MCF 10A (cell line): ENCODE results near the gene ANKMY2. TPM values are rescaled to one million over a fixed set of nuclear protein-coding genes. Genes with fewer than 3 reads are reported as not detected.
"Not testable (repeated sequence)": the region's sequence is repeated elsewhere in the genome, so short reads cannot be mapped to it uniquely, and the experiment has no call there.

Experiments used
- BruUV-seq: library from RNA; stranded (reverse); fragments of 400-500 nt; replicated peaks from 2 replicates; lab custom pipeline; 2021; lab: Mats Ljungman, UMichigan
- CTCF ChIA-PET: fragments of 300-600 bp; sonication (Branson Sonifier 250); formaldehyde crosslinking; extraction: SDS; loops from one replicate; lab custom pipeline; 2021; ENCODE audit warnings: antibody characterized with exemption, inconsistent platforms; lab: Yijun Ruan, JAX
- POLR2A ChIA-PET: fragments of 300-600, 350-650 bp; sonication (Branson Sonifier 250); formaldehyde crosslinking; extraction: SDS; loops from one replicate; lab custom pipeline; 2020; ENCODE audit warnings: antibody characterized with exemption, inconsistent platforms; lab: Yijun Ruan, JAX
- DNase-seq: peaks from one replicate; pipeline ENCODE4 v3.0.0-alpha.2; 2018; ENCODE audit not compliant: unreplicated experiment
- H3K27ac Mint-ChIP-seq: one replicate; pipeline ENCODE4 v1.8.0; 2022; ENCODE audit warnings: mild to moderate bottlenecking, low read depth, mixed read lengths; ENCODE audit not compliant: unreplicated experiment
- H3K27me3 Mint-ChIP-seq: one replicate; pipeline ENCODE4 v1.8.0; 2022; ENCODE audit warnings: mixed read lengths; ENCODE audit not compliant: insufficient read depth, unreplicated experiment
- H3K36me3 Mint-ChIP-seq: one replicate; pipeline ENCODE4 v1.8.0; 2022; ENCODE audit warnings: mild to moderate bottlenecking, moderate library complexity, mixed read lengths; ENCODE audit not compliant: insufficient read depth, unreplicated experiment
- H3K4me1 Mint-ChIP-seq: one replicate; pipeline ENCODE4 v1.8.0; 2022; ENCODE audit warnings: mixed read lengths; ENCODE audit not compliant: insufficient read depth, unreplicated experiment
- H3K4me3 Mint-ChIP-seq: one replicate; pipeline ENCODE4 v1.8.0; 2022; ENCODE audit warnings: mild to moderate bottlenecking, moderate library complexity, mixed read lengths; ENCODE audit not compliant: unreplicated experiment
- H3K9me3 Mint-ChIP-seq: one replicate; pipeline ENCODE4 v1.8.0; 2022; ENCODE audit warnings: mixed read lengths; ENCODE audit not compliant: unreplicated experiment
- CTCF ChIP-seq: fragments of 200-600 bp; IDR thresholded peaks from one replicate; pipeline ENCODE4 v1.8.0; 2022; ENCODE audit warnings: antibody characterized with exemption, mild to moderate bottlenecking; ENCODE audit not compliant: unreplicated experiment
- intact Hi-C: fragments of 100-400 bp; cut with micrococcal nuclease; formaldehyde crosslinking; loops from 2 replicates; pipeline ENCODE4 v1.14.1; 2022
- total RNA-seq: library from RNA; stranded (reverse); gene quantifications from 2 replicates; pipeline ENCODE4 v1.2.3, GENCODE V29; 2022

Gene ANKMY2
- total RNA-seq, 1 experiment from 2014 or later = 14.3 TPM

- peaks cover 39% of the 10 kb centered on the region for H3K36me3 Mint-ChIP-seq
- DNase-seq = no peak
- H3K27ac Mint-ChIP-seq = no peak overlapping the region
- no peaks in the 10 kb centered on the region for H3K27me3 Mint-ChIP-seq
- no peak for TF ChIP-seq CTCF
- ChIA-PET CTCF (interaction anchor here (0.9 kb wide), 1 partner anchor 483 kb away, joined by 3 read pairs; no protein-coding TSS in a partner anchor), POLR2A (no interaction called here)
- BruUV-seq = no TSS peak
- H3K9me3 Mint-ChIP-seq = no peaks in the 10 kb centered on the region
- intact Hi-C loops = no loop called here
- no peaks in the 10 kb centered on the region for H3K4me1 Mint-ChIP-seq
- H3K4me3 Mint-ChIP-seq = no peak overlapping the region
Measured at GRCh38 chr7:16598015-16598414, 47.5 kb downstream of the ANKMY2 start.

- BruUV-seq, intact Hi-C loops, H3K4me1 Mint-ChIP-seq, H3K4me3 Mint-ChIP-seq, POLR2A ChIA-PET, H3K9me3 Mint-ChIP-seq, CTCF ChIA-PET, DNase-seq, H3K27ac Mint-ChIP-seq, H3K27me3 Mint-ChIP-seq: not testable (repeated sequence)
- peaks cover 25% of the 10 kb centered on the region for H3K36me3 Mint-ChIP-seq
Measured at GRCh38 chr7:16595596-16595995, 50.0 kb downstream of the ANKMY2 start.

- no peak for TF ChIP-seq CTCF
- no peaks in the 10 kb centered on the region for H3K9me3 Mint-ChIP-seq
- no TSS peak for BruUV-seq
- ChIA-PET CTCF (interaction anchor here (1.2 to 1.4 kb wide), 3 partner anchors 9 to 30 kb away, joined by 3 to 4 read pairs (median 3); no protein-coding TSS in a partner anchor), POLR2A (no interaction called here)
- intact Hi-C loops = no loop called here
- no peak overlapping the region for H3K27ac Mint-ChIP-seq
- H3K4me3 Mint-ChIP-seq = no peak overlapping the region
- DNase-seq = no peak
- peaks cover 21% of the 10 kb centered on the region for H3K36me3 Mint-ChIP-seq
- H3K4me1 Mint-ChIP-seq = no peaks in the 10 kb centered on the region
- H3K27me3 Mint-ChIP-seq = no peaks in the 10 kb centered on the region
Measured at GRCh38 chr7:16594676-16595075, 50.9 kb downstream of the ANKMY2 start.

- ChIA-PET POLR2A (interaction anchor here (1.2 kb wide), 1 partner anchor 12 kb away, joined by 3 read pairs; no protein-coding TSS in a partner anchor), CTCF (interaction anchor here (1.2 to 1.4 kb wide), 3 partner anchors 9 to 30 kb away, joined by 3 to 4 read pairs (median 3); no protein-coding TSS in a partner anchor)
- DNase-seq = no peak
Measured at GRCh38 chr7:16594061-16594460, 51.5 kb downstream of the ANKMY2 start.

More at GRCh38 chr7:16594061-16594460, 51.5 kb downstream of the ANKMY2 start:
- no peak overlapping the region for H3K4me3 Mint-ChIP-seq
- intact Hi-C loops = no loop called here
- no TSS peak for BruUV-seq
- no peaks in the 10 kb centered on the region for H3K4me1 Mint-ChIP-seq
- H3K36me3 Mint-ChIP-seq = peaks cover 17% of the 10 kb centered on the region
- no peaks in the 10 kb centered on the region for H3K27me3 Mint-ChIP-seq
- TF ChIP-seq CTCF = no peak
- no peak overlapping the region for H3K27ac Mint-ChIP-seq
- no peaks in the 10 kb centered on the region for H3K9me3 Mint-ChIP-seq
